Adrenal gland (tissue), 5 donors: Measurements from ENCODE around the gene TMEM115.

Source experiments
- POLR2A ChIP-seq, 2 donors: fragments of 450-650 bp; IDR thresholded peaks; one replicate each; pipeline ENCODE4 v1.6.1; 2017; ENCODE audit warnings: antibody characterized with exemption in 2 of 2, mild to moderate bottlenecking in 2 of 2, moderate library complexity in 1 of 2
- TF ChIP-seq, protein P1 (sequence below), 6 experiments: fragments of 450-650 bp in 4 of 6; fragments of 200-600 bp in 2 of 6; sonication (generic) in 1 of 6; IDR thresholded peaks; 1 replicate in 5 of 6; 2 replicates in 1 of 6; pipeline versions ENCODE4 v1.5.1 to v1.8.0; 2016 to 2021; ENCODE audit warnings: antibody characterized with exemption in 6 of 6, mild to moderate bottlenecking in 2 of 6, moderate library complexity in 1 of 6
- donor health status: DM: no; HTN: no; CAD: no.

DNA sequence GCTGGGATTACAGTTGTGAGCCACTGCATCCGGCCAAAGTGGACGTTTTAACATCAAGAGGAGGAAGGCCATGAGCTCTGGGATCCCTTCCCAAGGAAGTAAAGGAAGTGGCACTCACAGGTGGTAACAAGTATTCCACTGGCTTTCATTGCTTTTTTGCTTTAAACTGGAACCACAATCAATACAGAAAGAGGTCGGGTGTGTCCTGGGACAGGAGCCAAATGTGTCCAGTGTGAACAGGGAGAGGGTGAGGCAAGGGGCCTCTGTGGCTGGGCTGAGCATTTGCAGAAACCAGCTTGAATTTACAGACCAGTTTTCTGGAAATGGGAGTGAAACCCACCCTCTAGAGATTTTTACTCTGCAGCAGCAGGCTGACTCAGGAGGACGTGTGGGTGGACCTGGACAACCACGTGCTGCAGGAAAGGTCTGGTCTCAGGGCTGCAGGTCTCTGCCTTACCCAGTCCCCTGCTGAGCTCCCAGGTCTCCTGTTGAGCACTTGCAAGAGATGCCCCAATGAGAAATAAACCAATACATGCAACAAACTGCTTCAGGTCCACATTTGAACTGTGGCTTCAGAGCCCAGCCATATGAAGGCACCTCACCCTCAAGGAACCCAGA, 42.8 kb upstream of the TMEM115 start:
- TF ChIP-seq, protein P1, sequence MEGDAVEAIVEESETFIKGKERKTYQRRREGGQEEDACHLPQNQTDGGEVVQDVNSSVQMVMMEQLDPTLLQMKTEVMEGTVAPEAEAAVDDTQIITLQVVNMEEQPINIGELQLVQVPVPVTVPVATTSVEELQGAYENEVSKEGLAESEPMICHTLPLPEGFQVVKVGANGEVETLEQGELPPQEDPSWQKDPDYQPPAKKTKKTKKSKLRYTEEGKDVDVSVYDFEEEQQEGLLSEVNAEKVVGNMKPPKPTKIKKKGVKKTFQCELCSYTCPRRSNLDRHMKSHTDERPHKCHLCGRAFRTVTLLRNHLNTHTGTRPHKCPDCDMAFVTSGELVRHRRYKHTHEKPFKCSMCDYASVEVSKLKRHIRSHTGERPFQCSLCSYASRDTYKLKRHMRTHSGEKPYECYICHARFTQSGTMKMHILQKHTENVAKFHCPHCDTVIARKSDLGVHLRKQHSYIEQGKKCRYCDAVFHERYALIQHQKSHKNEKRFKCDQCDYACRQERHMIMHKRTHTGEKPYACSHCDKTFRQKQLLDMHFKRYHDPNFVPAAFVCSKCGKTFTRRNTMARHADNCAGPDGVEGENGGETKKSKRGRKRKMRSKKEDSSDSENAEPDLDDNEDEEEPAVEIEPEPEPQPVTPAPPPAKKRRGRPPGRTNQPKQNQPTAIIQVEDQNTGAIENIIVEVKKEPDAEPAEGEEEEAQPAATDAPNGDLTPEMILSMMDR (IDR thresholded peaks at IDR 0.05) = no peak
- TF ChIP-seq POLR2A (IDR thresholded peaks at IDR 0.05) = no peak
